H1 (cell line): Measurements from ENCODE around the gene TMEM235. TPM values are rescaled to one million over a fixed set of nuclear protein-coding genes. Genes with fewer than 3 reads are reported as not detected.

Source experiments
- CTCF ChIA-PET: fragments of 300-600 bp; sonication (Branson Sonifier 250); formaldehyde crosslinking; loops from one replicate; lab custom pipeline; 2021; ENCODE audit not compliant: partially characterized antibody; lab: Charles Lee
- POLR2A ChIA-PET: fragments of 300-600 bp; sonication (Branson Sonifier 250); formaldehyde crosslinking; loops from one replicate; lab custom pipeline; 2021; ENCODE audit warnings: inconsistent platforms; ENCODE audit not compliant: partially characterized antibody; lab: Charles Lee
- DNase-seq, 2 experiments: peaks; one replicate each; pipeline versions ENCODE4 v3.0.0 to v3.0.0-alpha.2; 2010 to 2022; ENCODE audit warnings: low spot score in 2 of 2, low read depth in 1 of 2, mixed read lengths in 1 of 2
- FAIRE-seq: peaks from 2 replicates; lab custom pipeline; 2011; peaks lifted over from hg19 to GRCh38; lab: Jason Lieb, UNC
- H2AFZ ChIP-seq: 2 replicates; pipeline ENCODE4 v1.8.1; 2012; ENCODE audit warnings: low read length, inconsistent platforms
- H2AK5ac ChIP-seq: 2 replicates; pipeline ENCODE4 v1.6.1; 2013; ENCODE audit warnings: low read depth, low read length
- H2BK120ac ChIP-seq: replicated peaks from 2 replicates; pipeline ENCODE3; 2013; ENCODE audit warnings: low read depth, low read length, inconsistent platforms
- H2BK12ac ChIP-seq: 2 replicates; pipeline ENCODE4 v1.6.1; 2013; ENCODE audit warnings: low read depth, low read length
- H2BK15ac ChIP-seq: 2 replicates; pipeline ENCODE4 v1.6.1; 2013; ENCODE audit warnings: low read length
- H2BK20ac ChIP-seq: 2 replicates; pipeline ENCODE4 v1.6.1; 2013; ENCODE audit warnings: low read length
- H2BK5ac ChIP-seq: 2 replicates; pipeline ENCODE4 v1.6.1; 2013; ENCODE audit warnings: low read depth, low read length
- H3K14ac ChIP-seq: 2 replicates; pipeline ENCODE4 v1.6.1; 2013; ENCODE audit warnings: inconsistent platforms; ENCODE audit not compliant: insufficient read length
- H3K18ac ChIP-seq: 2 replicates; pipeline ENCODE4 v1.6.1; 2013; ENCODE audit warnings: low read length; ENCODE audit errors: extremely low read depth
- H3K23ac ChIP-seq: 2 replicates; pipeline ENCODE4 v1.6.1; 2013; ENCODE audit warnings: inconsistent platforms; ENCODE audit not compliant: insufficient read length
- H3K23me2 ChIP-seq: 2 replicates; pipeline ENCODE4 v1.6.1; 2013; ENCODE audit warnings: low read depth, low read length
- H3K27ac ChIP-seq: 2 replicates; pipeline ENCODE4 v1.6.1; 2011; ENCODE audit warnings: low read depth, low read length, inconsistent platforms
- H3K27me3 ChIP-seq, 4 experiments: replicated peaks in 1 of 4; 1 replicate in 1 of 4; 2 replicates in 3 of 4; pipeline versions ENCODE4 v1.6.1 to v1.8.1; 2011 to 2013; ENCODE audit warnings: low read length in 3 of 4, mild to moderate bottlenecking in 3 of 4, inconsistent platforms in 2 of 4, mixed read lengths in 2 of 4, moderate library complexity in 1 of 4; ENCODE audit not compliant: control insufficient read depth in 3 of 4, insufficient read depth in 3 of 4; ENCODE audit errors: extremely low read depth in 1 of 4
- H3K36me3 ChIP-seq, 4 experiments: 2 replicates each; pipeline versions ENCODE4 v1.6.1 to v1.8.1; 2011 to 2013; ENCODE audit warnings: mild to moderate bottlenecking in 4 of 4, low read length in 3 of 4, moderate library complexity in 2 of 4, control low read depth in 1 of 4, inconsistent platforms in 1 of 4; ENCODE audit not compliant: insufficient read depth in 4 of 4, control insufficient read depth in 2 of 4
- H3K4ac ChIP-seq: replicated peaks from 2 replicates; pipeline ENCODE3; 2013; ENCODE audit warnings: low read length, low read depth, mixed read lengths, inconsistent platforms; ENCODE audit not compliant: insufficient read length
- H3K4me1 ChIP-seq, 4 experiments: replicated peaks in 1 of 4; 1 replicate in 1 of 4; 2 replicates in 3 of 4; pipeline versions ENCODE4 v1.6.1 to v1.8.1; 2011 to 2013; ENCODE audit warnings: low read length in 3 of 4, inconsistent platforms in 2 of 4, mixed read lengths in 1 of 4; ENCODE audit not compliant: insufficient read depth in 4 of 4, control insufficient read depth in 3 of 4
- H3K4me2 ChIP-seq, 2 experiments: 2 replicates each; pipeline versions ENCODE4 v1.6.1 to v1.8.1; 2011 to 2013; ENCODE audit warnings: low read depth in 2 of 2, low read length in 2 of 2, control low read depth in 1 of 2, inconsistent platforms in 1 of 2, mild to moderate bottlenecking in 1 of 2; ENCODE audit not compliant: insufficient read depth in 1 of 2
- H3K4me3 ChIP-seq, 4 experiments: fragments of 200-600, 300-600 bp in 1 of 4; sonication (generic), shearing (Covaris generic), sonication (Bioruptor Twin) in 1 of 4; 2 replicates each; pipeline versions ENCODE4 v1.5.1 to v1.8.1; 2011 to 2016; ENCODE audit warnings: low read length in 4 of 4, low read depth in 3 of 4, control low read depth in 2 of 4, inconsistent platforms in 2 of 4, mild to moderate bottlenecking in 2 of 4, mixed read lengths in 1 of 4, moderate library complexity in 1 of 4; ENCODE audit not compliant: insufficient read depth in 2 of 4; ENCODE audit errors: extremely low read depth in 1 of 4
- H3K56ac ChIP-seq: replicated peaks from 2 replicates; pipeline ENCODE3; 2013; ENCODE audit warnings: low read depth, mild to moderate bottlenecking, mixed read lengths, low read length, inconsistent platforms; ENCODE audit not compliant: insufficient read length
- H3K79me1 ChIP-seq: 2 replicates; pipeline ENCODE4 v1.6.1; 2013; ENCODE audit warnings: low read depth, low read length, control low read depth
- H3K79me2 ChIP-seq, 2 experiments: 2 replicates each; pipeline versions ENCODE4 v1.6.1 to v1.8.1; 2012 to 2013; ENCODE audit warnings: low read length in 2 of 2, mild to moderate bottlenecking in 2 of 2, inconsistent platforms in 1 of 2; ENCODE audit not compliant: insufficient read depth in 2 of 2, control insufficient read depth in 1 of 2
- H3K9ac ChIP-seq, 4 experiments: replicated peaks in 1 of 4; 1 replicate in 1 of 4; 2 replicates in 3 of 4; pipeline versions ENCODE4 v1.6.1 to v1.8.1; 2011 to 2013; ENCODE audit warnings: low read depth in 3 of 4, low read length in 3 of 4, control low read depth in 2 of 4, mild to moderate bottlenecking in 2 of 4, moderate library complexity in 2 of 4, inconsistent platforms in 1 of 4; ENCODE audit errors: extremely low read depth in 1 of 4
- H3K9me3 ChIP-seq, 2 experiments: 2 replicates each; pipeline versions ENCODE4 v1.6.1 to v1.8.1; 2012 to 2013; ENCODE audit warnings: mild to moderate bottlenecking in 2 of 2, moderate library complexity in 2 of 2, control low read depth in 1 of 2, inconsistent platforms in 1 of 2, low read depth in 1 of 2, low read length in 1 of 2, mixed read lengths in 1 of 2; ENCODE audit not compliant: insufficient read depth in 2 of 2
- H4K20me1 ChIP-seq, 2 experiments: replicated peaks in 1 of 2; 2 replicates each; pipeline versions ENCODE3 to v1.8.1; 2011 to 2013; ENCODE audit warnings: inconsistent platforms in 2 of 2, low read length in 2 of 2, mild to moderate bottlenecking in 1 of 2; ENCODE audit not compliant: insufficient read depth in 2 of 2, control insufficient read depth in 1 of 2
- H4K5ac ChIP-seq: 2 replicates; pipeline ENCODE4 v1.6.1; 2013; ENCODE audit warnings: low read length, low read depth, mixed read lengths, inconsistent platforms; ENCODE audit not compliant: insufficient read length
- H4K8ac ChIP-seq: 2 replicates; pipeline ENCODE4 v1.8.0; 2013; ENCODE audit warnings: mild to moderate bottlenecking, moderate library complexity, low read length, inconsistent platforms; ENCODE audit not compliant: insufficient read depth; ENCODE audit errors: extremely low read depth
- H4K91ac ChIP-seq: replicated peaks from 2 replicates; pipeline ENCODE3; 2013; ENCODE audit warnings: low read length, mixed read lengths, inconsistent platforms; ENCODE audit not compliant: insufficient read length
- ASH2L ChIP-seq: fragments of 200-600, 300-600 bp; sonication (generic); IDR thresholded peaks from one replicate; pipeline ENCODE4 v1.7.1; 2017; ENCODE audit warnings: low read length
- CEBPB ChIP-seq: IDR thresholded peaks from 2 replicates; pipeline ENCODE4 v1.6.1; 2012; ENCODE audit warnings: low read depth, low read length
- HDAC2 ChIP-seq, 2 experiments: fragments of 300-600 bp in 1 of 2; sonication (generic) in 1 of 2; IDR thresholded peaks; 2 replicates each; pipeline ENCODE4 v1.6.1; 2011 to 2012; ENCODE audit warnings: low read depth in 2 of 2, low read length in 2 of 2, mild to moderate bottlenecking in 2 of 2, moderate library complexity in 2 of 2, borderline replicate concordance in 1 of 2, inconsistent platforms in 1 of 2
- HDAC6 ChIP-seq: IDR thresholded peaks from one replicate; pipeline ENCODE4 v1.7.1; 2012; ENCODE audit warnings: low read depth, mild to moderate bottlenecking, inconsistent platforms, low read length, moderate library complexity
- MAX ChIP-seq: IDR thresholded peaks from 2 replicates; pipeline ENCODE4 v1.6.1; 2012; ENCODE audit warnings: inconsistent platforms
- PHF8 ChIP-seq: fragments of 200-600 bp; sonication (generic); conservative IDR thresholded peaks from 2 replicates; pipeline ENCODE4 v1.7.1; 2012; ENCODE audit warnings: low read depth, mild to moderate bottlenecking, inconsistent platforms, low read length, moderate library complexity
- POLR2A ChIP-seq, 2 experiments: IDR thresholded peaks; 1 replicate in 1 of 2; 2 replicates in 1 of 2; pipeline ENCODE4 v1.6.1; 2011; ENCODE audit warnings: low read depth in 2 of 2, low read length in 2 of 2, mild to moderate bottlenecking in 2 of 2; ENCODE audit errors: control extremely low read depth in 1 of 2
- SP2 ChIP-seq: IDR thresholded peaks from 2 replicates; pipeline ENCODE4 v1.6.1; 2012; ENCODE audit warnings: mild to moderate bottlenecking, low read length, inconsistent platforms
- ZNF274 ChIP-seq: IDR thresholded peaks from 2 replicates; pipeline ENCODE4 v1.7.0; 2012; ENCODE audit warnings: low read length, borderline replicate concordance; ENCODE audit errors: extremely low read depth
- WGBS, 2 experiments: shearing (Covaris generic) in 1 of 2; methylation state at CpG; one replicate each; pipeline versions ENCODE4 v1.1.6 to v1.1.7; 2013 to 2015; ENCODE audit warnings: low lambda C conversion rate in 2 of 2, mixed read lengths in 2 of 2, inconsistent platforms in 1 of 2, low coverage in 1 of 2, missing lambda C conversion rate in 1 of 2; ENCODE audit not compliant: insufficient replicate concordance in 2 of 2, insufficient coverage in 1 of 2, insufficient read length in 1 of 2; ENCODE audit errors: extremely low coverage in 1 of 2, missing lambda C conversion rate in 1 of 2; 5-methylcytosine and 5-hydroxymethylcytosine counted together
- polyA plus RNA-seq, 7 experiments: library from polyadenylated mRNA; depleted of rRNA in 3 of 7; stranded (reverse) in 5 of 7; unstranded in 2 of 7; fragments of >200 nt in 5 of 7; fragments of 200-250 nt in 2 of 7; gene quantifications; 1 replicate in 5 of 7; 2 replicates in 1 of 7; 4 replicates in 1 of 7; pipeline versions ENCODE4 v1.2.1 to v1.2.3, GENCODE V29; 2011 to 2013; ENCODE audit warnings: missing spikeins in 2 of 7, mixed read lengths in 2 of 7
- total RNA-seq: library from RNA; stranded (reverse); fragmentation: NEBNext Ultra II Directional; extraction: Animal tissue kit (Norgen Biotek cat#: 25700); gene quantifications from 2 replicates; pipeline ENCODE4 v1.2.1, GENCODE V29; 2021

Gene TMEM235
- total and polyA plus RNA-seq, 2 of the 8 experiments (the other 6 are each of a cell fraction or from before 2014, with no cell fraction given), result 0.05 to 0.15 TPM

DNA sequence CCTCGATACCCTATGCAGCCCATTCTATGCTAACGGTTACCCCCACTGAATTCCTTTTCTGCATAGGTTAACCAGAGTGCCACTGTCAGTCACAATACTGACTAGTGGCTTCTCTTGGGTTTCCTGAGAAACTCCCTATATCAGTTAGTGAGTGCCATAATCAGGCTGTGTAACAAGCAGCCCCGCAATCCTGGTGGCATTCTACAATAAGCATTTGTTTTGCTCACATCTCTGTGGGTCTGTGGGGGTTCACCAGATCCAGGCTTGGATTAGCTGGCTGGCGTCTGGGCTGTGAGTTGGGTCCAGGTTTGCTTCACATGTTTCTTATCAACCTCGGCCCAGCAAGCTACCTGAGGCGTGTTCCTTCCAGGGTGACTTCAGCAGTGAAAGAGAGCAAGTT is 42.4 kb downstream of the TMEM235 start:
- Histone ChIP-seq H3K14ac (no peak overlapping the region), H3K27me3 (peaks cover 0 to 2% (median 0%) of the 10 kb centered on the region in 4 experiments; a peak in 1 of 7 replicates), H2BK5ac (no peak overlapping the region), H3K23ac (no peak overlapping the region), H2BK20ac (no peak overlapping the region), H3K4me2 (no peak overlapping the region), H3K18ac (no peak overlapping the region), H2BK15ac (0 out of 2 replicates have a peak overlapping the region, but pooled peaks have one; percentile 61), H3K27ac (no peak overlapping the region), H4K20me1 (no peaks in the 10 kb centered on the region), H3K23me2 (no peaks in the 10 kb centered on the region; the same call in 1 of the 2 replicates), H4K91ac (no peak overlapping the region), H3K56ac (no peak overlapping the region), H3K9me3 (no peaks in the 10 kb centered on the region; a peak in 1 of 4 replicates), H3K79me1 (no peaks in the 10 kb centered on the region), H3K4ac (no peak overlapping the region), H2BK12ac (no peak overlapping the region), H3K36me3 (no peaks in the 10 kb centered on the region), H3K4me1 (peaks cover 13 to 40% (median 31%) of the 10 kb centered on the region in 4 experiments), H3K4me3 (no peak overlapping the region), H3K79me2 (no peaks in the 10 kb centered on the region), H2AK5ac (no peak overlapping the region), H3K9ac (no peak overlapping the region), H4K5ac (no peak overlapping the region), H4K8ac (no peak overlapping the region), H2BK120ac (no peak overlapping the region), H2AFZ (no peak overlapping the region)
- DNase-seq (no peak), FAIRE-seq (no peak)
- no peak for TF ChIP-seq PHF8
- TF ChIP-seq MAX, result no peak
- no peak for TF ChIP-seq SP2
- no peak for TF ChIP-seq HDAC6
- no peak for TF ChIP-seq ZNF274
- TF ChIP-seq HDAC2 (IDR thresholded peaks at IDR 0.05; ENCODE audit: borderline replicate concordance in 1 of 2, low read depth in 2 of 2, low read length in 2 of 2), result no peak
- no peak for TF ChIP-seq POLR2A (IDR thresholded peaks at IDR 0.05; ENCODE audit: control extremely low read depth in 1 of 2, low read depth in 2 of 2, low read length in 2 of 2)
- TF ChIP-seq ASH2L, result no peak
- no peak for TF ChIP-seq CEBPB
- ChIA-PET CTCF (interaction anchor here (0.8 to 7.8 kb wide), 5 partner anchors 11 to 90 kb away, joined by 3 to 50 read pairs (median 3); no protein-coding TSS in a partner anchor), POLR2A (no interaction called here)
- 93% methylated on average over 6 of the region's 6 CpGs; no CpG with 5 or more reads in 1 of the 2 experiments for WGBS, 2 experiments
